ENCODE data around the gene ITPA. TPM values are rescaled to one million over a fixed set of nuclear protein-coding genes. Genes with fewer than 3 reads are reported as not detected.

The ITPA gene
- total RNA-seq, 1 donor from 2014 or later = 43.4 TPM

DNA sequence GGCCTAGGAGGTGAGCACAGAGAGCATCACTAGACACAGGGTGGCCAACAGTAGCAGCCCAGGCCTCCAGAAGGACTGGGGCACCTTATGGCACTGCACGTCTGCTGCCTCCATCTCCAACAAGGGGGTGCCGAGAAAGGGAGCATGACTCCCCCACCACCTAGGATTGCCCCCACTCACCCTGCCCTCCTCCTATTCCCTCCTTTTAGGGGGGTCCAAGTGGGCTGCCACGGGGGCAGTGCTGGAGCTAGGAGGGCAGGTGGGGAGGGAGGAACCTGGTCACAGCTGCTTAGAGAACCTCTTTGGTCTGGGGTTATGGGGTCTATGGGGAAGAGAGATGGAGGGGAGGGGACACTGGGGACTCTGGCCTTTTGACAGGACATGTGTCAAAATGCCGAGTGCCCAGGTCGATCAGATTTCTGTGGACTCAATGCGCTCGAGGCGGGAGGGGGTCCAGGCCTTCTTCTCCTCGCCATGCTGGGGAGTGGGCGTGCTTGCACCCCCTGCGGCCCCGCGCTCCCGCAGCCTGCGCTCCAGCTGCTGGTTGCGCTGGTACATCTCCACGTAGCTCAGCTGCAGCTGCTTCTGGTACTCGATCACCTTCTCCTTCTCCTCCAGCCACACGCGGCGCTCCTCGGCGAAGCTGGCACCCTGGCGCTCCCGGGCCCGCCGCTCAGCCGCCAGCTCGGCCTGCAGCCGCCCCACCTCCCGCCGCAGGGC is 45.1 kb upstream of the ITPA start:
- H3K4me1 ChIP-seq = no peaks in the 10 kb centered on the region
- no peak overlapping the region for H3K27ac ChIP-seq
- intact Hi-C loops (cut with DNase I) = no loop called here
- H3K9me3 ChIP-seq = no peaks in the 10 kb centered on the region
- peak; percentile 60 for DNase-seq
- TF ChIP-seq, protein P1, sequence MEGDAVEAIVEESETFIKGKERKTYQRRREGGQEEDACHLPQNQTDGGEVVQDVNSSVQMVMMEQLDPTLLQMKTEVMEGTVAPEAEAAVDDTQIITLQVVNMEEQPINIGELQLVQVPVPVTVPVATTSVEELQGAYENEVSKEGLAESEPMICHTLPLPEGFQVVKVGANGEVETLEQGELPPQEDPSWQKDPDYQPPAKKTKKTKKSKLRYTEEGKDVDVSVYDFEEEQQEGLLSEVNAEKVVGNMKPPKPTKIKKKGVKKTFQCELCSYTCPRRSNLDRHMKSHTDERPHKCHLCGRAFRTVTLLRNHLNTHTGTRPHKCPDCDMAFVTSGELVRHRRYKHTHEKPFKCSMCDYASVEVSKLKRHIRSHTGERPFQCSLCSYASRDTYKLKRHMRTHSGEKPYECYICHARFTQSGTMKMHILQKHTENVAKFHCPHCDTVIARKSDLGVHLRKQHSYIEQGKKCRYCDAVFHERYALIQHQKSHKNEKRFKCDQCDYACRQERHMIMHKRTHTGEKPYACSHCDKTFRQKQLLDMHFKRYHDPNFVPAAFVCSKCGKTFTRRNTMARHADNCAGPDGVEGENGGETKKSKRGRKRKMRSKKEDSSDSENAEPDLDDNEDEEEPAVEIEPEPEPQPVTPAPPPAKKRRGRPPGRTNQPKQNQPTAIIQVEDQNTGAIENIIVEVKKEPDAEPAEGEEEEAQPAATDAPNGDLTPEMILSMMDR (IDR thresholded peaks at IDR 0.05) = no peak
- no peak overlapping the region for H3K4me3 ChIP-seq
- no peaks in the 10 kb centered on the region for H3K36me3 ChIP-seq
- no peak for ATAC-seq
- no peaks in the 10 kb centered on the region for H3K27me3 ChIP-seq

DNA sequence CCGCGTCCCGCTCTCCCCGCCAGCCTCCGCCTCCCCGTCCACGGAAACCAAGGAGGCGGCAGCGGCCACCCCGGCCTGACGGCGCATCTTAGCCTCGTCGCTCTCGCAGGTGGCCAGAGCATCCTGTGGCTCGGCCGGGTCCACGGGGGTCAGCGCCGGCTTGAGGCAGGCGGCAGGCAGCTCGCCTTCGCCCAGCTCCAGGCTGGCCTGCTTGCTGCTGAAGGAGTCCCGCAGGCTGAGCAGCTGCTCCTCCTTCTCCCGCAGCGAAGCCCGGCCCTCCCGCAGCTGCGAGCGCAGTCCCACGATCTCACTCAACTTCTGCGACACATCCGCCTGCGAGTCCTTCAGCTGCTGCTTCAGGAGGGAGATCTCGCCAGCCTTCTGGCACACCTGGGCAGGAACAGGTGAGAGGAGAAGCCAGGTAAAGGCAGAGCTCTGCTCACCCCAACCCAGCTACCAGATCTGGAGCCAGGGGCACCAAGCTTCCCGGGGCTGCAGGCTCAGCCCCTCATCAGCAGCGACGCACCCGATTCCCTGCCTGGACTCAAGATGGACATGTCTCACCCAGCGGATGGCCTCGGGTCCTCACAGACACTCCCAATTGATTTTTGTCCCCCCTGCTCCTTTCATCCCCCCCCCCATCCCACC is 44.4 kb upstream of the ITPA start:
- no peaks in the 10 kb centered on the region for H3K9me3 ChIP-seq
- intact Hi-C loops (cut with DNase I) = no loop called here
- H3K27me3 ChIP-seq = no peaks in the 10 kb centered on the region
- no peaks in the 10 kb centered on the region for H3K4me1 ChIP-seq
- DNase-seq (no peak), ATAC-seq (no peak)
- no peaks in the 10 kb centered on the region for H3K36me3 ChIP-seq
- H3K27ac ChIP-seq = no peak overlapping the region
- TF ChIP-seq, protein P1 (IDR thresholded peaks at IDR 0.05) = no peak
- peak overlapping the region; percentile 5 for H3K4me3 ChIP-seq

DNA sequence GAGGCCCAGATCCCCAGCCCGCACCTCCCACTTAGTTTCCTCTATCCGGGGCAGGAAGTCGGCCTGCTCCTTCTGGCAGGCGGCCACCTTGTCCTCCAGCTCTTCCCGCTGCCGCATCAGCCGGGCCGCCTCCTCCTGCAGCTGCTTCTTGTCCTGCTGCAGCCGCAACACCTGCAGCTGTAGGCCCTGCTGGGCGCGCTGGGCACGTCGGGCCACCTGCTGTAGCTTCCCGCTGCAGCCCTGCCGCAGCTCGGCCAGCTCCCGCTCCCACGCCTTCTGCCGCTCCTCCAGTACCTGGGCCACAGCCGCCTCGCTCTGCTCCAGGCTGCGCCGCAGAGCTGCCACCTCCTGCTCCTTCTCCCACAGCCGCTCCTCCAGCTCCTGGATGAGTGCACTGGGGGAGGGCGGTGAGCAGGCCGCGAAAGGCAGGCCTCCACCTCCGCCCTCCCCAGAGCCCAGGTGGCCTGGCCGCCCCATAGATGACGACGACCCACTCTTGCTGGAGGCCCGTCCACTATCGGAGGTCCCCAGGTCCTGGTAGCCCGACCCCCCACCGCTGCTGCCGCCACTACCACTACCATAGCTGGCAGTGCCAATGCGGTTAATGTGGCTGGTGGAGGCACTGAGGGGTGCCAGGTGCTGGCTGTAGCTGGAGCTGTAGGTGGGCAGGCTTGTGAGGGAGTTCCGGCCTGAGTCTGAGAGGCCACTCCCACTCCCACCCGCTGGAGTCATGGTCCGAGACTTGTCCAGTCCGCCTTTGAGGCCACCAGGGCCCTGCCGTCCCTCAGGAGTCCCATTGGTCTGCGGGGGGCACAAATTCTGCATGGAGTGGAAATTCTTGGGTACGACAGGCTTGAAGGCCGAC is 43.6 kb upstream of the ITPA start:
- H3K36me3 ChIP-seq = no peaks in the 10 kb centered on the region
- H3K27me3 ChIP-seq = no peaks in the 10 kb centered on the region
- DNase-seq = no peak
- no peak overlapping the region for H3K27ac ChIP-seq
- intact Hi-C loops (cut with DNase I) = no loop called here
- H3K4me1 ChIP-seq = no peaks in the 10 kb centered on the region
- TF ChIP-seq, protein P1 (IDR thresholded peaks at IDR 0.05) = no peak
- no peak overlapping the region for H3K4me3 ChIP-seq
- no peak for ATAC-seq
- H3K9me3 ChIP-seq = no peaks in the 10 kb centered on the region

DNA sequence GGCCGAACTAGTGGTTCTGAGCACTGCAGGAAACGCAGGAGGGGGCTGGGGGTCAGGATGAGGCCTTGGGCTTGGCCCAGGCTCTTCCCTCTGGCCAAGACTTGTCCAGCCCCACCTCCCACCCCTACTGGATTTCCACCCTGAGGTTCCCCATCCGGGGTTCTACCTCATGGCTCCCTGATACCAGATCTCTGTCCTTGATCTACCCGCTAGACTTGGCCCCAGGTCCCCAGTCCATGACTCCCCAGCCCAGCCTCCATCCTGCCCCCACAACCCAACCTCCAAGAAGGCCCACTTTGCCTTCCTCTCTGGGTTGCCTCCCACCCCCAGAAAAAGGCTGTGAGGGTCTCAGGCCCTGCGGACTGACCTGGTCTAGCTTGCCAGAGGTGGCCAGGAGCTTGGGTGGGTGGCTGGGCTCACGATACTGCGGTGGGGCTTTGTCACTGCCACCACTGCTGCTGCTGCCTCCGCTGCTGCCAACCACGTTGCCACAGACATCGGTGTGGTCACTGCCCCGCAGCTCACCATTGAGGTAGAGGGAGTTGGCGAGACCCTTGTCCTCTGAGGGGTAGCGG is 42.9 kb upstream of the ITPA start:
- intact Hi-C loops (cut with DNase I) = no loop called here
- TF ChIP-seq, protein P1 (IDR thresholded peaks at IDR 0.05) = no peak
- Histone ChIP-seq H3K4me1 (no peaks in the 10 kb centered on the region), H3K27me3 (no peaks in the 10 kb centered on the region), H3K4me3 (no peak overlapping the region), H3K27ac (no peak overlapping the region), H3K36me3 (no peaks in the 10 kb centered on the region), H3K9me3 (no peaks in the 10 kb centered on the region)
- no peak for ATAC-seq
- DNase-seq = no peak

DNA sequence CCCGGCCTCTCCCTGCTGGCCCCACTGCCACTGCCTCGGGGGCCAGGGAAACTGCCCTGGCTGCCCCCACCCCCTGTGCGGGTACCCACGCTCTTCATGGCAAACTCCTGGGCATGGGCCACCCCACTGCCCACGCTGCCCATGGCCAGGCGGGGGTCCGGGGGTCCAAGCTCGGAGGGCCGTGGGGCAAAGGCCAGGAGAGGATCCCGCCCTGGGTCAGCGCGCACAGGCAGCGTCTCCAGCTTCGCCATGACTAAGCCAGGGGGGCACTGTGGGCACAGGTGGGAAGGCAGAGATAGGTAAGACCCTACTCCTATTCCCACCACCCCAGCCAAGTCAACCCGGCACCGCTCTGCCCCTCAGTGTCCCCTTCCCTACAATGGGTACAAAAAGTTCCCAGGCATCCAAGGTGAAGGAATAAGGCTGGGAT is 42.4 kb upstream of the ITPA start:
- TF ChIP-seq, protein P1 (IDR thresholded peaks at IDR 0.05) = no peak
- ATAC-seq = no peak
- Histone ChIP-seq H3K9me3 (no peaks in the 10 kb centered on the region), H3K36me3 (no peaks in the 10 kb centered on the region), H3K4me3 (no peak overlapping the region), H3K27ac (no peak overlapping the region), H3K4me1 (no peaks in the 10 kb centered on the region), H3K27me3 (no peaks in the 10 kb centered on the region)
- no peak for DNase-seq
- intact Hi-C loops (cut with DNase I) = no loop called here

Data from upper lobe of right lung (tissue), 1 donor.